ENCODE results near the gene FHIP1B.

DNA sequence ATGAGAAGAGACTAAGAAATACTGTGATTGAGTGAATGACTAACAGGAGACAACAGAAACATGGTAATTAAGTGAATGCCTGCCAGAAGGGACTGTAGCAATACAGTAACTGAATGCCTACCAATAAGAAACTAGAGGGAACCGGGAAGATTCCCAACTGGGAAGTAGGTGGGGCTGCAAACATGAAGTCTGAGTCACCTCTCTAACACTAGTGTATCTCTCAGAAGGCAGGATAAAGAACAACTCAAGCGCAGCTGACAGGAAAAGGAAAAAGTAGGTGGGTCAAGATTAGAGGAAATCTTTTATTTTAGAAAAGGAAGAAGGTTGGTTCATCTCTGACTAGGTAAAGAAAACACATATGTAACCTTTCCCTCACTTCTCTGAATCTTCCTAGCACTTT is 15.1 kb downstream of the FHIP1B start:
- TF ChIP-seq GATA2 (IDR thresholded peaks at IDR 0.05; ENCODE audit: low read depth, low read length) (no peak), GATA3 (IDR thresholded peaks at IDR 0.05; ENCODE audit: low read depth, low read length) (no peak)

All from SH-SY5Y (cell line).